GM21825 (cell line): ENCODE measurements around the gene ITIH4.

ENCODE experiments used
- ATAC-seq: cut with Tn5 transposase; IDR thresholded peaks from one replicate; pipeline ENCODE4 v1.9.1; 2021; ENCODE audit warnings: mild to moderate bottlenecking, moderate library complexity; ENCODE audit not compliant: unreplicated experiment

The ITIH4 gene

GRCh38 chr3:52834871-52835501 is 4.5 kb upstream of the ITIH4 start, which contains the start of gene MUSTN1:
Gene MUSTN1, minus strand, starts transcription at chr3:52835019. Its CDS starts 71 bp downstream, at chr3:52834948.
- no peak for ATAC-seq

GRCh38 chr3:52833202-52833601 is 2.7 kb upstream of the ITIH4 start:
- no peak for ATAC-seq

- no peak for ATAC-seq
Measured at GRCh38 chr3:52831500-52832301, 1.2 kb upstream of the ITIH4 start.

- ATAC-seq = no peak
Measured at GRCh38 chr3:52829906-52830463, 487 bp downstream of the ITIH4 start.

- ATAC-seq = no peak
Measured at GRCh38 chr3:52829482-52829881, 990 bp downstream of the ITIH4 start.

- ATAC-seq = no peak
Measured at GRCh38 chr3:52827866-52828376, 2.6 kb downstream of the ITIH4 start.

- no peak for ATAC-seq
Measured at GRCh38 chr3:52827441-52827840, 3.0 kb downstream of the ITIH4 start.

- no peak for ATAC-seq
Measured at GRCh38 chr3:52824037-52824436, 6.4 kb downstream of the ITIH4 start.

GRCh38 chr3:52822363-52822762 is 8.1 kb downstream of the ITIH4 start:
- ATAC-seq = no peak

- ATAC-seq = no peak
Measured at GRCh38 chr3:52820736-52821135, 9.7 kb downstream of the ITIH4 start.

- no peak for ATAC-seq
Measured at GRCh38 chr3:52819936-52820335, 10.5 kb downstream of the ITIH4 start.

GRCh38 chr3:52817860-52818259 is 12.6 kb downstream of the ITIH4 start:
- ATAC-seq = no peak

- no peak for ATAC-seq
Measured at GRCh38 chr3:52817221-52817620, 13.3 kb downstream of the ITIH4 start.

- no peak for ATAC-seq
Measured at GRCh38 chr3:52816654-52817053, 13.8 kb downstream of the ITIH4 start.

- ATAC-seq = no peak
Measured at GRCh38 chr3:52816199-52816598, 14.3 kb downstream of the ITIH4 start.

- no peak for ATAC-seq
Measured at GRCh38 chr3:52813810-52814209, 16.7 kb downstream of the ITIH4 start.

GRCh38 chr3:52811452-52812011 is 18.9 kb downstream of the ITIH4 start:
- ATAC-seq = no peak

GRCh38 chr3:52810923-52811322 is 19.5 kb downstream of the ITIH4 start:
- ATAC-seq = no peak

GRCh38 chr3:52809662-52810377 is 20.7 kb downstream of the ITIH4 start:
- ATAC-seq = no peak

- no peak for ATAC-seq
Measured at GRCh38 chr3:52809149-52809548, 21.3 kb downstream of the ITIH4 start.
